ENCODE results near the gene ZMYND11. TPM values are rescaled to one million over a fixed set of nuclear protein-coding genes. Genes with fewer than 3 reads are reported as not detected.
"Not testable (repeated sequence)": the region's sequence is repeated elsewhere in the genome, so short reads cannot be mapped to it uniquely, and the experiment has no call there.

Gene ZMYND11
- polyA plus RNA-seq, 1 of the 3 experiments (the other 2 are of a cell fraction) = 33.1 TPM

- CTCF ChIA-PET = no interaction called here
- H3K27me3 ChIP-seq (ENCODE audit: insufficient read depth) = no peaks in the 10 kb centered on the region
- H3K27ac ChIP-seq (ENCODE audit: low read depth in 2 of 2, low read length in 1 of 2) = no peak overlapping the region
- peaks cover 33% of the 10 kb centered on the region for H3F3A ChIP-seq (replicated peaks; ENCODE audit: insufficient read depth)
- WGBS (ENCODE audit: low lambda C conversion rate) = 93% methylated on average over 5 of the region's 5 CpGs
- peaks cover 9% of the 10 kb centered on the region; the same call in 1 of the 2 replicates for H3K9me3 ChIP-seq
- no peaks in the 10 kb centered on the region for H3K9me2 ChIP-seq
- H2AFZ ChIP-seq (ENCODE audit: low read depth) = no peak overlapping the region
- H3K36me3 ChIP-seq (replicated peaks in 1 of 2; ENCODE audit: control insufficient read depth in 1 of 2, insufficient read depth in 2 of 2, low read length in 1 of 2) = peaks cover 31 to 52% of the 10 kb centered on the region in 2 experiments
- no peak overlapping the region for H3K9ac ChIP-seq
- POLR2A ChIA-PET = no interaction called here
- TF ChIP-seq NRF1 (IDR thresholded peaks at IDR 0.05; ENCODE audit: low read depth, low read length) (no peak), SMC3 (IDR thresholded peaks at IDR 0.05; ENCODE audit: low read depth, low read length) (no peak), GATA2 (CRISPR knock-in tag; IDR thresholded peaks at IDR 0.05) (no peak), RCOR1 (IDR thresholded peaks at IDR 0.05; ENCODE audit: low read length) (no peak), MEF2A (IDR thresholded peaks at IDR 0.05; ENCODE audit: borderline replicate concordance, low read depth) (no peak), MXI1 (IDR thresholded peaks at IDR 0.05; ENCODE audit: low read depth, low read length) (no peak), TEAD4 (IDR thresholded peaks at IDR 0.05; ENCODE audit: borderline replicate concordance, insufficient read depth) (no peak), RFX5 (IDR thresholded peaks at IDR 0.05; ENCODE audit: low read length) (no peak), TAF1 (IDR thresholded peaks at IDR 0.05; ENCODE audit: borderline replicate concordance, low read depth, low read length) (no peak)
- 0 out of 2 replicates have a peak, but pooled peaks cover 6% of the 10 kb centered on the region for H4K20me1 ChIP-seq (ENCODE audit: insufficient read depth)
- no peak overlapping the region for H3K4me2 ChIP-seq
- peaks cover 54% of the 10 kb centered on the region for H3K79me2 ChIP-seq (ENCODE audit: insufficient read depth)
- H3K4me1 ChIP-seq (ENCODE audit: control insufficient read depth in 1 of 2, insufficient read depth in 2 of 2, low read depth in 1 of 2, low read length in 1 of 2) = peaks cover 0 to 10% of the 10 kb centered on the region in 2 experiments; a peak in 1 of 4 replicates
- no peak for DNase-seq
- H3K4me3 ChIP-seq (ENCODE audit: low read depth in 2 of 2, low read length in 1 of 2) = no peak overlapping the region
Observed at GRCh38 chr10:184911-185310, 49.7 kb downstream of the ZMYND11 start.

- H3K9me3 ChIP-seq; H3K9me2 ChIP-seq; H3K4me3 ChIP-seq (ENCODE audit: low read depth in 2 of 2, low read length in 1 of 2); H2AFZ ChIP-seq (ENCODE audit: low read depth); POLR2A ChIA-PET; CTCF ChIA-PET; DNase-seq; H3K27me3 ChIP-seq (ENCODE audit: insufficient read depth); H3K4me1 ChIP-seq (ENCODE audit: control insufficient read depth in 1 of 2, insufficient read depth in 2 of 2, low read depth in 1 of 2, low read length in 1 of 2); H3K27ac ChIP-seq (ENCODE audit: low read depth in 2 of 2, low read length in 1 of 2); H3K4me2 ChIP-seq; H3K9ac ChIP-seq; H4K20me1 ChIP-seq (ENCODE audit: insufficient read depth): not testable (repeated sequence)
- 99% methylated on average over 7 of the region's 7 CpGs for WGBS (ENCODE audit: low lambda C conversion rate)
- Histone ChIP-seq H3K79me2 (ENCODE audit: insufficient read depth) (peaks cover 56% of the 10 kb centered on the region), H3K36me3 (replicated peaks in 1 of 2; ENCODE audit: control insufficient read depth in 1 of 2, insufficient read depth in 2 of 2, low read length in 1 of 2) (peaks cover 29 to 52% of the 10 kb centered on the region in 2 experiments), H3F3A (replicated peaks; ENCODE audit: insufficient read depth) (peaks cover 33% of the 10 kb centered on the region)
Observed at GRCh38 chr10:185571-185970, 50.3 kb downstream of the ZMYND11 start.

DNA sequence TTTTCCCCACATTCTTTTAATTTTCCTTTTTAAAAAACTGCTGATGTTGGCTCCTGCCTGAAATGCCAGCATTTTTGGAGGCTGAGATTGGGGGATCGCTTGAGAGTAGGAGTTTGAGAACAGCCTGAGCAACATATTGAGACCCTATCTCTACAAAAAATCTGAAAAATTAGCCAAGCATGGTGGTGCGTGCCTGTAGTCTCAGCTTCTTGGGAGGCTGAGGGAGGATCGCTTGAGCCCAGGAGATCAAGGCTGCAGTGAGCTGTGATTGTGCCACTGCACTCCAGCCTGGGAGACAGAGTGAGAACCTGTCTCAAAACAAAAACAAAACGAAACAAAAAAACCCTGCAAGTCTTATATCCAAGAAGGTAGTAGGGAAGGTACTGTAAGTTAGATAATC is 51.7 kb downstream of the ZMYND11 start:
- peak overlapping the region in 1 of 2 experiments; percentile 1; a peak in 1 of 4 replicates for H3K27ac ChIP-seq (ENCODE audit: low read depth in 2 of 2, low read length in 1 of 2)
- no peak overlapping the region for H3K9ac ChIP-seq
- WGBS (ENCODE audit: low lambda C conversion rate) = 96% methylated on average over 4 of the region's 4 CpGs
- no peaks in the 10 kb centered on the region for H3K27me3 ChIP-seq (ENCODE audit: insufficient read depth)
- CTCF ChIA-PET = no interaction called here
- H3K36me3 ChIP-seq (replicated peaks in 1 of 2; ENCODE audit: control insufficient read depth in 1 of 2, insufficient read depth in 2 of 2, low read length in 1 of 2) = peaks cover 28 to 45% of the 10 kb centered on the region in 2 experiments
- peaks cover 0 to 14% of the 10 kb centered on the region in 2 experiments; a peak in 1 of 4 replicates for H3K4me1 ChIP-seq (ENCODE audit: control insufficient read depth in 1 of 2, insufficient read depth in 2 of 2, low read depth in 1 of 2, low read length in 1 of 2)
- H3K4me3 ChIP-seq (ENCODE audit: low read depth in 2 of 2, low read length in 1 of 2) = no peak overlapping the region
- POLR2A ChIA-PET = no interaction called here
- H3K9me3 ChIP-seq = peaks cover 9% of the 10 kb centered on the region; the same call in 1 of the 2 replicates
- no peaks in the 10 kb centered on the region for H3K9me2 ChIP-seq
- peaks cover 32% of the 10 kb centered on the region for H3F3A ChIP-seq (replicated peaks; ENCODE audit: insufficient read depth)
- DNase-seq = no peak
- peaks cover 8% of the 10 kb centered on the region; the same call in 1 of the 2 replicates for H4K20me1 ChIP-seq (ENCODE audit: insufficient read depth)
- no peak overlapping the region for H3K4me2 ChIP-seq
- no peak overlapping the region for H2AFZ ChIP-seq (ENCODE audit: low read depth)
- peaks cover 59% of the 10 kb centered on the region for H3K79me2 ChIP-seq (ENCODE audit: insufficient read depth)
- TF ChIP-seq MXI1 (IDR thresholded peaks at IDR 0.05; ENCODE audit: low read depth, low read length) (no peak), FOXM1 (IDR thresholded peaks at IDR 0.05; ENCODE audit: low read depth) (no peak), GABPA (IDR thresholded peaks at IDR 0.05; ENCODE audit: low read depth) (no peak), MEF2A (IDR thresholded peaks at IDR 0.05; ENCODE audit: borderline replicate concordance, low read depth) (no peak), TEAD4 (IDR thresholded peaks at IDR 0.05; ENCODE audit: borderline replicate concordance, insufficient read depth) (no peak), IRF3 (IDR thresholded peaks at IDR 0.05; ENCODE audit: low read depth, low read length) (no peak), ELF1 (IDR thresholded peaks at IDR 0.05) (no peak), SIN3A (IDR thresholded peaks at IDR 0.05; ENCODE audit: borderline replicate concordance, low read depth, low read length) (no peak), CHD2 (IDR thresholded peaks at IDR 0.05; ENCODE audit: low read length, partially characterized antibody) (no peak), RXRA (IDR thresholded peaks at IDR 0.05; ENCODE audit: borderline replicate concordance, low read depth) (no peak), CTCF (IDR thresholded peaks at IDR 0.05) (no peak), YY1 (IDR thresholded peaks at IDR 0.05; ENCODE audit: low read depth) (no peak)
- TF ChIP-seq, protein P1, sequence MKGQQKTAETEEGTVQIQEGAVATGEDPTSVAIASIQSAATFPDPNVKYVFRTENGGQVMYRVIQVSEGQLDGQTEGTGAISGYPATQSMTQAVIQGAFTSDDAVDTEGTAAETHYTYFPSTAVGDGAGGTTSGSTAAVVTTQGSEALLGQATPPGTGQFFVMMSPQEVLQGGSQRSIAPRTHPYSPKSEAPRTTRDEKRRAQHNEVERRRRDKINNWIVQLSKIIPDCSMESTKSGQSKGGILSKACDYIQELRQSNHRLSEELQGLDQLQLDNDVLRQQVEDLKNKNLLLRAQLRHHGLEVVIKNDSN (IDR thresholded peaks at IDR 0.05; ENCODE audit: borderline replicate concordance, low read depth) = no peak

Measured in SK-N-SH (cell line).